Measurements from ENCODE around the gene OR6J1.
"Not testable (repeated sequence)": the region's sequence is repeated elsewhere in the genome, so short reads cannot be mapped to it uniquely, and the experiment has no call there.

The OR6J1 gene

DNA sequence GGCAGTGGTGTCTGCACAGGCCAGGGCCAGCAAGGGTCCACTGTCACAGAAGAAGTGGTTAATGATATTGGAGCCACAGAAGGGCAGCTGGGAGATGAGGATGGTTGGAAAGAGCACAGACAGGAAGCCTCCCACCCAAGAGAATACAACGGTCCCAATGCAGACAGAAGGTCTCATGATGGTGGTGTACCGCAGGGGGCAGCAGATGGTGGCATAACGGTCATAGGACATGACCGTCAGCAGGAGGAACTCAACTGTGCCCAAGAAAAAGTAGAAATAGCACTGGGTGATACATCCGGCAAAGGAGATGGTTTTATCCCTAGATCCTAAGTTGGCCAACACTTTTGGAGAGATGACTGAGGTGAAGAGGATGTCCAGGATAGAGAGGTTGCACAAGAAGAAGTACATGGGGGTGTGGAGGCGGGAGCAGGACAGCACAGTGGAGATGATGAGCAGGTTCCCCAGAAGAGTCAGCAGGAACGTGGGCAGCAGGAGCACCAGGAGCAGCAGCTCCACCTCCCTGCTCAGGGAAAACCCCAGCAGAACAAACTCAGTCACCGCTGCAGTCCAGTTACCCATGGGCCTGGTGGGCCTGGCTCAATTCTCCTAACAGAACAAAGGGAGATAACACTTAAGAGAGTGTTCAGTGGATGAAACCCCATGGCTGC lies 9.8 kb downstream of the OR6J1 start:
- H3K4me1 ChIP-seq (ENCODE audit: control insufficient read depth in 5 of 5, insufficient read depth in 5 of 5, low read length in 5 of 5): no peaks in the 10 kb centered on the region
- no peak overlapping the region for H3K4me3 ChIP-seq (ENCODE audit: low read depth in 1 of 5, low read length in 5 of 5)
- peaks cover 0 to 2% (median 0%) of the 10 kb centered on the region in 5 donors for H3K9me3 ChIP-seq (ENCODE audit: control insufficient read depth in 5 of 5, low read length in 5 of 5)
- H3K36me3 ChIP-seq (ENCODE audit: control insufficient read depth in 5 of 5, insufficient read depth in 5 of 5, low read length in 5 of 5): no peaks in the 10 kb centered on the region
- no peak overlapping the region for H3K9ac ChIP-seq (ENCODE audit: low read length in 5 of 5)
- H3K27me3 ChIP-seq (ENCODE audit: control insufficient read depth in 5 of 5, insufficient read depth in 4 of 5, low read length in 5 of 5): no peaks in the 10 kb centered on the region
- no peak overlapping the region for H3K27ac ChIP-seq (ENCODE audit: low read depth, low read length)

DNA sequence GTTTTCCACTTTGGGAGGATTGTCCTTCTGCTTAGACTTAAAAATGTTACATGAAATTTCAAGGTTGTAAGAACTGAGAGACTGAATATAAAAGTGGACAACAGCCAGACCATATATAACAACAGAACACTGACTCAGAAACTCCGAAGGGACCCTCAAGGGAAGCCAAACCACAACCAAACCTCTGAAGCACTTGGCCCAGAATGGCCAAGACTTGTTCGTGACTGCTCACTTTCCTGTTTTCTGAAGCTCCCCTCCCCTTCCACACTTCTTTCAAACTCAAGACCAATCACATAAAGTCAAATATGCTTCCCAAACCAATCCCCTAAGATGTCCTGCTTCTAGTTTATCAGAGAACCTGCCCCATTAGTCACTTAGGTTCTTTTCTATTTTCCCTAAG lies 13.7 kb downstream of the OR6J1 start:
- Histone ChIP-seq H3K36me3 (ENCODE audit: control insufficient read depth in 5 of 5, insufficient read depth in 5 of 5, low read length in 5 of 5) (no peaks in the 10 kb centered on the region), H3K27ac (ENCODE audit: low read depth, low read length) (no peak overlapping the region), H3K9ac (ENCODE audit: low read length in 5 of 5) (no peak overlapping the region), H3K4me1 (ENCODE audit: control insufficient read depth in 5 of 5, insufficient read depth in 5 of 5, low read length in 5 of 5) (no peaks in the 10 kb centered on the region), H3K4me3 (ENCODE audit: low read depth in 1 of 5, low read length in 5 of 5) (no peak overlapping the region), H3K9me3 (ENCODE audit: control insufficient read depth in 5 of 5, low read length in 5 of 5) (peaks cover 0 to 2% (median 0%) of the 10 kb centered on the region in 5 donors), H3K27me3 (ENCODE audit: control insufficient read depth in 5 of 5, insufficient read depth in 4 of 5, low read length in 5 of 5) (no peaks in the 10 kb centered on the region)

DNA sequence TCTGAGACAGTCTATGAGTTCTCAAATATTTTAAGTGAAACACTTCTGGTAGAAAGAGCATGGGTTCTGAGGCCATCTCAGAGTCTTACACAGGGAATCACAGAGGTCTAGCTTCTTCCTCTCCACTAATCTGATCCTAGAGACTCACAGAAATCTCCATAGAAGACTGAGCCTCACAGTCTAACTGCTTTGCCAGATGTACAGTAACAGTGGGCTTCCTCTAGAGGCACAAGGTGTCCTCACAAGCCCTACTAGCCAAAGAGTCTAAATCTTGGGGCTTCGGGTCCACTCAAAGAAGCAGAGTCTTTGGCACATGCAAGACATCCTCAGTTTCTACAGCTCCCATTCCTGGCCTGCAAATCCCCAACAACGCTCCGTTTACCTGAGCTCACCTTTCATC lies 14.1 kb downstream of the OR6J1 start:
- Histone ChIP-seq H3K27ac (ENCODE audit: low read depth, low read length) (no peak overlapping the region), H3K4me3 (ENCODE audit: low read depth in 1 of 5, low read length in 5 of 5) (no peak overlapping the region), H3K36me3 (ENCODE audit: control insufficient read depth in 5 of 5, insufficient read depth in 5 of 5, low read length in 5 of 5) (no peaks in the 10 kb centered on the region), H3K27me3 (ENCODE audit: control insufficient read depth in 5 of 5, insufficient read depth in 4 of 5, low read length in 5 of 5) (no peaks in the 10 kb centered on the region), H3K4me1 (ENCODE audit: control insufficient read depth in 5 of 5, insufficient read depth in 5 of 5, low read length in 5 of 5) (no peaks in the 10 kb centered on the region), H3K9me3 (ENCODE audit: control insufficient read depth in 5 of 5, low read length in 5 of 5) (peaks cover 0 to 2% (median 0%) of the 10 kb centered on the region in 5 donors), H3K9ac (ENCODE audit: low read length in 5 of 5) (no peak overlapping the region)

DNA sequence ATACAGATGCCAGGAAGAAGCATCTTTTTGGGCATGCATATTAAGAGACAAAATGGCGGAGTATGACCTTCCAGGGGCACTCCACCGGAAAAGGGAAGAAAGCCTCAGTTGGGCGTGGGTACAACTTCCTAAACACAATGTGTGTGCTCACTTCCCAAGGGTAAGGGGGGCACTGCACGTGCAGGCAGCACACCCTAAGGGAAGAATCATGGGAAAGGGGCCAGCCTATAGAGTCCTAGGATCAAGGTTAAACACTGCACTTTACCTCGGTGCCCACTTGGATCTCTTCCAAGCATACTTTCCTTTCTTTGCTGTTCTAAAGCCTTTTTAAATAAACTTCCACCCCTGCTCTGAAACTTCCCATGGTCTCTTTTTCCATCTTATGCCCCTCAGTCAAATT lies 14.8 kb downstream of the OR6J1 start:
- Histone ChIP-seq H3K27ac (ENCODE audit: low read depth, low read length) (no peak overlapping the region), H3K9ac (ENCODE audit: low read length in 5 of 5) (no peak overlapping the region), H3K4me3 (ENCODE audit: low read depth in 1 of 5, low read length in 5 of 5) (no peak overlapping the region), H3K27me3 (ENCODE audit: control insufficient read depth in 5 of 5, insufficient read depth in 4 of 5, low read length in 5 of 5) (no peaks in the 10 kb centered on the region), H3K9me3 (ENCODE audit: control insufficient read depth in 5 of 5, low read length in 5 of 5) (peaks cover 0 to 2% (median 0%) of the 10 kb centered on the region in 5 donors), H3K4me1 (ENCODE audit: control insufficient read depth in 5 of 5, insufficient read depth in 5 of 5, low read length in 5 of 5) (no peaks in the 10 kb centered on the region), H3K36me3 (ENCODE audit: control insufficient read depth in 5 of 5, insufficient read depth in 5 of 5, low read length in 5 of 5) (no peaks in the 10 kb centered on the region)

DNA sequence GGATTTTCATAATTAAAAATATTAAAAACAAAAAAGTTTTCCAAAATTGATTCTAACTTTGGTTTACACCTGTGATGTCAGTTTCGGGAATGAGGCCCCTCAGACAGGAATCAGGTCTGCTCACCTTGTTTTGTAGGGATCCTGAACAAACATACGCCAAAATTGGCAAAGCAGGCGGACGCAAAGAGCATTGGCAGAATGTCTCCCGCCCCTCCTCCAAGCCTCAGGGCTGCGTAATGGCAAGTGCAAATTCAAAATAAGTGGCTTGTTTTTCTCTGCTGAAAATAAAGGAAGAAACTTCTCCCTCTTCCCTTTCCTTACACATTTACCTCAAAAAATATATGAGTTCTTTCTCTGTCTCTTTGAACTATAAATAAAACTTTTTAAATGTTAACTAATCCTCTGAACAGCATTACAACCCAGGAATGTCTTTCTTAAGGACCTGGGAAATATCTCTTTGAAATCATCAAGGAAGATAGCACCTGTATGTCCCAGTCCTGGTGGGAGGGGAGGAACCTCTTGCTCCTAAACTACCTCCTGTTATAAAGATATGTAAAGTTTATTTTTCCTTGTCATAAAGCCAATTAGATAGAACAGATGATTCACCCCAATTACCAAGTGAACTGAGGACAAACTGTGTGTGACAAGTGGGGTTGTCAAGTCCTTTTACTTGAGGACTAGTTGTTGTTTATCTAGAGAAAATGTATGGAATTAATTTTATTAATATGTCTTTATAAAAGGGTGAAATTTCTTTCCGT lies 16.5 kb downstream of the OR6J1 start:
- Histone ChIP-seq H3K36me3 (ENCODE audit: control insufficient read depth in 5 of 5, insufficient read depth in 5 of 5, low read length in 5 of 5) (no peaks in the 10 kb centered on the region), H3K9ac (ENCODE audit: low read length in 5 of 5) (no peak overlapping the region), H3K4me3 (ENCODE audit: low read depth in 1 of 5, low read length in 5 of 5) (no peak overlapping the region), H3K4me1 (ENCODE audit: control insufficient read depth in 5 of 5, insufficient read depth in 5 of 5, low read length in 5 of 5) (peaks cover 0 to 8% (median 5%) of the 10 kb centered on the region in 5 donors), H3K27me3 (ENCODE audit: control insufficient read depth in 5 of 5, insufficient read depth in 4 of 5, low read length in 5 of 5) (no peaks in the 10 kb centered on the region), H3K9me3 (ENCODE audit: control insufficient read depth in 5 of 5, low read length in 5 of 5) (peaks cover 0 to 2% (median 0%) of the 10 kb centered on the region in 5 donors), H3K27ac (ENCODE audit: low read depth, low read length) (no peak overlapping the region)

DNA sequence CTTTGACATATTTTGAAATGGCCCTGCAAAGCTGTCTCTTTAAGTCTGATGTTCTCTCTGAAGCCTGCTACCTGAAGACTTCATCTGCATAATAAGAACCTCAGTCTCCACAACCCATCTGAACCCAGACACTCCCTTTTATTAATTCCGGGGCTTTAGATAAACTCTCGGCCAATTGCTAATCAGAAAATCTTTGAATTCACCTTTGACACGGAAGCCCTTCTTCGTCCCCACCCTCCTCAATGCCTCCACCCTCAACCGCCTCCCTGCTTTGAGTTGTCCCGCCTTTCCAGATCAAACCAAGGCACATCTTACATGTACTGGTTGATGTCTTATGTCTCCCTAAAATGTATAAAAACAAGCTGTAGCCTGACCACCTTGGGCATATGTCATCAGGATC lies 17.6 kb downstream of the OR6J1 start:
- Histone ChIP-seq H3K9me3 (ENCODE audit: control insufficient read depth in 5 of 5, low read length in 5 of 5) (peaks cover 0 to 2% (median 0%) of the 10 kb centered on the region in 5 donors), H3K4me1 (ENCODE audit: control insufficient read depth in 5 of 5, insufficient read depth in 5 of 5, low read length in 5 of 5) (peaks cover 3 to 13% (median 8%) of the 10 kb centered on the region in 5 donors), H3K27ac (ENCODE audit: low read depth, low read length) (no peak overlapping the region), H3K4me3 (ENCODE audit: low read depth in 1 of 5, low read length in 5 of 5) (no peak overlapping the region), H3K9ac (ENCODE audit: low read length in 5 of 5) (no peak overlapping the region), H3K27me3 (ENCODE audit: control insufficient read depth in 5 of 5, insufficient read depth in 4 of 5, low read length in 5 of 5) (no peaks in the 10 kb centered on the region), H3K36me3 (ENCODE audit: control insufficient read depth in 5 of 5, insufficient read depth in 5 of 5, low read length in 5 of 5) (no peaks in the 10 kb centered on the region)

DNA sequence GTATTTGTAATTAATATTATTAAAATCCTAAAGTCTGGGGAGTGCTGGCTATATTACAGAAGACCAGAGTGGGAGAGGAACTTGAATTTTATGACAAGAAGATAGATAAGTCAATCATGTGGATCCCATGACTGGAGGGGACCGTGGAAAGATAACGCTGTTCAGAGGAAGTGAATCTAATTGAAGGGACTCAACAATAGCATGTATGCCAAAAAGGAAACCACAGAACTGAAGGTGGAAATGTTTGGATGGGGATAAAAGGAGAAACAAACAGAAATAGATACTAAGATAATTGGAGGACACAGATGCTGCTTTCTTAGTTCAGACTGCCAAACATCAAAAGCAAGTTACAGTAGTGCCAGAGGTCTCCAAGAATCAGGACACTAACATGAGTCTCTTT lies 21.1 kb downstream of the OR6J1 start:
- Histone ChIP-seq H3K9ac (ENCODE audit: low read length in 5 of 5) (no peak overlapping the region), H3K36me3 (ENCODE audit: control insufficient read depth in 5 of 5, insufficient read depth in 5 of 5, low read length in 5 of 5) (no peaks in the 10 kb centered on the region), H3K27ac (ENCODE audit: low read depth, low read length) (no peak overlapping the region), H3K9me3 (ENCODE audit: control insufficient read depth in 5 of 5, low read length in 5 of 5) (no peaks in the 10 kb centered on the region), H3K4me1 (ENCODE audit: control insufficient read depth in 5 of 5, insufficient read depth in 5 of 5, low read length in 5 of 5) (peaks cover 3 to 13% (median 8%) of the 10 kb centered on the region in 5 donors), H3K27me3 (ENCODE audit: control insufficient read depth in 5 of 5, insufficient read depth in 4 of 5, low read length in 5 of 5) (no peaks in the 10 kb centered on the region), H3K4me3 (ENCODE audit: low read depth in 1 of 5, low read length in 5 of 5) (no peak overlapping the region)

DNA sequence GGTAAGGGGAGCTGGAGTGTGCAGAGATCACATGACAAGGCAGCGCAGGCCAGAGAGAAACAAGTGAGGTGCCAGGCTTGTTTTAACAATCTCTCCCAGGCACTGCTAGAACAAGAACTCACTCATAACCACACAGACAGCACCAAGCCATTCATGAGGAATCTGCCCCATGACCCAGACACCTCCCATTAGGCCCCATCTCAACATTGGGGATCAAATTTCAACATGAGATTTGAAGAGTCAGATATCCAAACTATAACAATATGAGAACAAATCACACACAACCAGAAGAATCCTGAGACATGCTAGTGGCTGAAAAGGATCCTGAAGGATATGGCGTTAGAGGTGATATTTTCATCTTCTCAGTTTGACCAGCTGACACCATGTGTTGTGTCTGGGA lies 21.9 kb downstream of the OR6J1 start:
- peaks cover 3 to 13% (median 8%) of the 10 kb centered on the region in 5 donors for H3K4me1 ChIP-seq (ENCODE audit: control insufficient read depth in 5 of 5, insufficient read depth in 5 of 5, low read length in 5 of 5)
- no peak overlapping the region for H3K9ac ChIP-seq (ENCODE audit: low read length in 5 of 5)
- H3K36me3 ChIP-seq (ENCODE audit: control insufficient read depth in 5 of 5, insufficient read depth in 5 of 5, low read length in 5 of 5): no peaks in the 10 kb centered on the region
- no peaks in the 10 kb centered on the region for H3K9me3 ChIP-seq (ENCODE audit: control insufficient read depth in 5 of 5, low read length in 5 of 5)
- no peaks in the 10 kb centered on the region for H3K27me3 ChIP-seq (ENCODE audit: control insufficient read depth in 5 of 5, insufficient read depth in 4 of 5, low read length in 5 of 5)
- peak overlapping the region; percentile 30 for H3K27ac ChIP-seq (ENCODE audit: low read depth, low read length)
- no peak overlapping the region for H3K4me3 ChIP-seq (ENCODE audit: low read depth in 1 of 5, low read length in 5 of 5)

DNA sequence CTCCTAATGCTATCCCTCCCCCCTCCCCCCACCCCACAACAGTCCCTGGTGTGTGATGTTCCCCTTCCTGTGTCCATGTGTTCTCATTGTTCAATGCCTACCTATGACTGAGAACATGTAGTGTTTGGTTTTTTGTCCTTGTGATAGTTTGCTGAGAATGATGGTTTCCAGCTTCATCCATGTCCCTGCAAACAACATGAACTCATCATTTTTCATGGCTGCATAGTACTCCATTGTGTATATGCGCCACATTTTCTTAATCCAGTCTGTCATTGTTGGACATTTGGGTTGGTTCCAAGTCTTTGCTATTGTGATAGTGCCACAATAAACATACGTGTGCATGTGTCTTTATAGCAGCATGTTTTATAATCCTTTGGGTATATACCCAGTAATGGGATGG lies 28.4 kb downstream of the OR6J1 start:
- not testable (repeated sequence) for H3K9ac ChIP-seq (ENCODE audit: low read length in 5 of 5); H3K27ac ChIP-seq (ENCODE audit: low read depth, low read length); H3K27me3 ChIP-seq (ENCODE audit: control insufficient read depth in 5 of 5, insufficient read depth in 4 of 5, low read length in 5 of 5); H3K9me3 ChIP-seq (ENCODE audit: control insufficient read depth in 5 of 5, low read length in 5 of 5); H3K4me3 ChIP-seq (ENCODE audit: low read depth in 1 of 5, low read length in 5 of 5)
- Histone ChIP-seq H3K4me1 (ENCODE audit: control insufficient read depth in 5 of 5, insufficient read depth in 5 of 5, low read length in 5 of 5) (peaks cover 3 to 19% (median 15%) of the 10 kb centered on the region in 5 donors), H3K36me3 (ENCODE audit: control insufficient read depth in 5 of 5, insufficient read depth in 5 of 5, low read length in 5 of 5) (peaks cover 0 to 21% (median 14%) of the 10 kb centered on the region in 5 donors)

DNA sequence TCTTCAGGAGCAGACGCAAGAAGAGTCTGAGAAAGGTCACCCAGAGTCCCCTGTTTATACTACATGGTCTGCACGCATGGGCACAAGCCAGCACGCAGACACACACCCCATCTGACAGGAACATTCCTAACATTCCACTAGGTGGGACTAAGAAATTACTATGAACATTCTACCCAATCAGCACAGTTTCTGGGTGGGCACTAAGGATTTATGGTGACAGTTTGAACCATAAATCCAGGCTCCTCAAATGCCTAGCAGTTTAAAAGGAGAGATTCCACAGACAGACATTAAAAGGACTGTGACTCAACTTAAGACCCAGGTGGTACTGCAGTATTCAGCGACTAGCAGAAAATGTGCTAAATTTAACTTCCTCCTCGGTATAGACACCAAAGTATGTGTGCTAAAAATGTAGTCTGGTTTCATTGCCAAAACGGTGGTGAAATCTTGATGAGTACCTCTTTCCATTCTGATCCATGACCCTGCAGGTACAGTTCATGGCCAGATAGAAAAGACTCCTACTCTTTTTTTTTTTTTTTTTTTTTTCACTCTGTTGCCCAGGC lies 29.8 kb downstream of the OR6J1 start:
- H3K4me1 ChIP-seq (ENCODE audit: control insufficient read depth in 5 of 5, insufficient read depth in 5 of 5, low read length in 5 of 5): peaks cover 3 to 19% (median 15%) of the 10 kb centered on the region in 5 donors
- H3K27me3 ChIP-seq (ENCODE audit: control insufficient read depth in 5 of 5, insufficient read depth in 4 of 5, low read length in 5 of 5): no peaks in the 10 kb centered on the region
- H3K4me3 ChIP-seq (ENCODE audit: low read depth in 1 of 5, low read length in 5 of 5): no peak overlapping the region
- peaks cover 0 to 36% (median 28%) of the 10 kb centered on the region in 5 donors for H3K36me3 ChIP-seq (ENCODE audit: control insufficient read depth in 5 of 5, insufficient read depth in 5 of 5, low read length in 5 of 5)
- H3K27ac ChIP-seq (ENCODE audit: low read depth, low read length): peak overlapping the region; percentile 63
- no peaks in the 10 kb centered on the region for H3K9me3 ChIP-seq (ENCODE audit: control insufficient read depth in 5 of 5, low read length in 5 of 5)
- H3K9ac ChIP-seq (ENCODE audit: low read length in 5 of 5): no peak overlapping the region

All from subcutaneous abdominal adipose tissue (tissue), 5 donors.